ENCODE results near the gene CRKL. TPM values are rescaled to one million over a fixed set of nuclear protein-coding genes. Genes with fewer than 3 reads are reported as not detected.

CRKL gene
- total RNA-seq, 1 experiment from 2014 or later = 82.5 TPM

DNA sequence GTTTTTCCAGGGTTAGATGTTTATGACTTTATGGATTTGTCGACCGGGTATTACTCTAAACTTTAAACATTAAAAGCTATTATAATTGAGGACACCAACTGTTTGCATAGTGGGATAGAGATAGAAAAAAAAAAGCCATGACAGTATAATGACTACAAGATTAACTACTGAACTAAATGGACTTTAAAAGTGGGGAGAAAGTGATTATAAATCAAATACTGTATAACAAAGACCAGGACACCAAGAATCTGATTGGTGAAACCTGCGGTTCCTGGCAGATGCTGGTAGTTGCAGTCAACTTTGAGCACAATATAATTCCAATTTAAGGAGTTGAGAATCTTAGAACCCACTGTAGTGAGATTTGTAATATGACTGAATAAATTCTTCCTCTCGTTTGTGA, 2.5 kb downstream of the CRKL start:
- H3K27me3 ChIP-seq (replicated peaks; ENCODE audit: insufficient read depth, low read depth, low read length, poor library complexity) = no peaks in the 10 kb centered on the region
- TF ChIP-seq, protein P1, sequence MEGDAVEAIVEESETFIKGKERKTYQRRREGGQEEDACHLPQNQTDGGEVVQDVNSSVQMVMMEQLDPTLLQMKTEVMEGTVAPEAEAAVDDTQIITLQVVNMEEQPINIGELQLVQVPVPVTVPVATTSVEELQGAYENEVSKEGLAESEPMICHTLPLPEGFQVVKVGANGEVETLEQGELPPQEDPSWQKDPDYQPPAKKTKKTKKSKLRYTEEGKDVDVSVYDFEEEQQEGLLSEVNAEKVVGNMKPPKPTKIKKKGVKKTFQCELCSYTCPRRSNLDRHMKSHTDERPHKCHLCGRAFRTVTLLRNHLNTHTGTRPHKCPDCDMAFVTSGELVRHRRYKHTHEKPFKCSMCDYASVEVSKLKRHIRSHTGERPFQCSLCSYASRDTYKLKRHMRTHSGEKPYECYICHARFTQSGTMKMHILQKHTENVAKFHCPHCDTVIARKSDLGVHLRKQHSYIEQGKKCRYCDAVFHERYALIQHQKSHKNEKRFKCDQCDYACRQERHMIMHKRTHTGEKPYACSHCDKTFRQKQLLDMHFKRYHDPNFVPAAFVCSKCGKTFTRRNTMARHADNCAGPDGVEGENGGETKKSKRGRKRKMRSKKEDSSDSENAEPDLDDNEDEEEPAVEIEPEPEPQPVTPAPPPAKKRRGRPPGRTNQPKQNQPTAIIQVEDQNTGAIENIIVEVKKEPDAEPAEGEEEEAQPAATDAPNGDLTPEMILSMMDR (conservative IDR thresholded peaks at IDR 0.05; ENCODE audit: low read depth, low read length) = no peak
- TF ChIP-seq EZH2 (IDR thresholded peaks at IDR 0.05; ENCODE audit: borderline replicate concordance, low read depth, low read length, poor library complexity, severe bottlenecking) = no peak
- H3K27ac ChIP-seq (ENCODE audit: low read depth, low read length, poor library complexity, severe bottlenecking) = peak overlapping the region; percentile 18
- peaks cover 8% of the 10 kb centered on the region for H3K36me3 ChIP-seq (ENCODE audit: insufficient read depth, low read length, poor library complexity, severe bottlenecking)
- ChIA-PET CTCF (interaction anchor here (0.6 kb wide), 1 partner anchor 18 kb away, joined by 4 read pairs; no protein-coding TSS in a partner anchor), POLR2A (ENCODE audit: low non-redundant PET) (no interaction called here)
- DNase-seq (ENCODE audit: low spot score) = peak; percentile 10
- H3K4me1 ChIP-seq (ENCODE audit: insufficient read depth, low read length, poor library complexity, severe bottlenecking) = peaks cover 15% of the 10 kb centered on the region
- H3K9me3 ChIP-seq (ENCODE audit: low read depth, low read length, poor library complexity, severe bottlenecking) = no peaks in the 10 kb centered on the region
- H3K4me3 ChIP-seq (ENCODE audit: low read depth, low read length, poor library complexity, severe bottlenecking) = peak overlapping the region; percentile 95
- intact Hi-C loops (cut with micrococcal nuclease; ENCODE audit: unreplicated experiment) = loop anchor here (2.0 kb wide), 1 partner anchor 81 kb away; no protein-coding TSS in a partner anchor
- TSS peak; percentile 46 for BruUV-seq (replicated peaks)

DNA sequence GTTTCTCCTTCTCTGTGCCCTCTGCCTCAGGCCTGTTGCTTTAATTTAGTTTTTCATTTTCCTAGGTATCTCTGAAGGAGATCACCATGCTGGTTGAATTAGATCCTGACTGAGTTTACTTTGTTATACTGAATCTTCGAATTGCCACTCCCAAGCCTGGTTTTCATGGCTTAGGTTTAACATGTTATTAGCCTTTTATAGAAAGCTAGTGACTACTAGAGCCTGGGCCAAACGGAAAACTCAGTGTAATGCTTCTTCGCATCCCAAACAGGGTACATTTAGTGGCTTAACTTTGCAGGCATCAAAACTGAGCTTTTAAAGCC, 3.6 kb downstream of the CRKL start:
- Histone ChIP-seq H3K9me3 (ENCODE audit: low read depth, low read length, poor library complexity, severe bottlenecking) (no peaks in the 10 kb centered on the region), H3K27ac (ENCODE audit: low read depth, low read length, poor library complexity, severe bottlenecking) (peak overlapping the region; percentile 4), H3K4me1 (ENCODE audit: insufficient read depth, low read length, poor library complexity, severe bottlenecking) (peaks cover 15% of the 10 kb centered on the region), H3K27me3 (replicated peaks; ENCODE audit: insufficient read depth, low read depth, low read length, poor library complexity) (no peaks in the 10 kb centered on the region), H3K4me3 (ENCODE audit: low read depth, low read length, poor library complexity, severe bottlenecking) (peak overlapping the region; percentile 95), H3K36me3 (ENCODE audit: insufficient read depth, low read length, poor library complexity, severe bottlenecking) (peaks cover 8% of the 10 kb centered on the region)
- POLR2A ChIA-PET (ENCODE audit: low non-redundant PET) = no interaction called here
- CTCF ChIA-PET = no interaction called here
- no peak for DNase-seq (ENCODE audit: low spot score)
- no peak for TF ChIP-seq EZH2 (IDR thresholded peaks at IDR 0.05; ENCODE audit: borderline replicate concordance, low read depth, low read length, poor library complexity, severe bottlenecking)
- TF ChIP-seq, protein P1 (conservative IDR thresholded peaks at IDR 0.05; ENCODE audit: low read depth, low read length) = no peak
- intact Hi-C loops (cut with micrococcal nuclease; ENCODE audit: unreplicated experiment) = no loop called here
- BruUV-seq (replicated peaks) = no TSS peak

DNA sequence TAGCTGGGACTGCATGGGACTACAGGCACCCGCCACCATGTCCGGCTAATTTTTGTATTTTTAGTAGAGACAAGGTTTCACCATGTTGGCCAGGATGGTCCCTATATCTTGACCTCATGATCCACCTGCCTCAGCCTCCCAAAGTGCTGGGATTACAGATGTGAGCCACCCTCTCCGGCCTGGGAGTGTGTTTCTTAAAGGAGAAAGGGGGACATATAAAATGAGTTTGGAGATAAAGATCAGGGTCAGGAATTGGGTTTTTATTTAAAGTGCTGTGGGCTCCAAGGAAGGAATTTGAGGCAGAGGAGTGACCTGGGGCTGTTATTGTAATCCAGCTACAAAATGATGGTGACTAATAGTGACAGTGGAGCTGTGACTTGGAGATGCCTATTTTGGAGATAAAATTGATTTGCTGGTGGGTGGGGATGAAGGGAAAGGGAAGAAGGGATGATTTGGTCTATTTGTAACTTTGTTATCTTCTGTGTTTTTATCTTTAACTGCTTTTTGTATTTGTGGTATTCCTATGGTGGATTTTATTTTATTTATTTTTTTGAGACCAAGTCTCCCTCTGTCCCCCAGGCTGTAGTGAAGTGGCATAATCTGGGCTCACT, 5.0 kb downstream of the CRKL start:
- no TSS peak for BruUV-seq (replicated peaks)
- H3K27me3 ChIP-seq (replicated peaks; ENCODE audit: insufficient read depth, low read depth, low read length, poor library complexity) = no peaks in the 10 kb centered on the region
- no peak overlapping the region for H3K27ac ChIP-seq (ENCODE audit: low read depth, low read length, poor library complexity, severe bottlenecking)
- CTCF ChIA-PET = no interaction called here
- H3K9me3 ChIP-seq (ENCODE audit: low read depth, low read length, poor library complexity, severe bottlenecking) = no peaks in the 10 kb centered on the region
- H3K4me1 ChIP-seq (ENCODE audit: insufficient read depth, low read length, poor library complexity, severe bottlenecking) = peaks cover 11% of the 10 kb centered on the region
- no peak for DNase-seq (ENCODE audit: low spot score)
- TF ChIP-seq, protein P1 (conservative IDR thresholded peaks at IDR 0.05; ENCODE audit: low read depth, low read length) = no peak
- no peak for TF ChIP-seq EZH2 (IDR thresholded peaks at IDR 0.05; ENCODE audit: borderline replicate concordance, low read depth, low read length, poor library complexity, severe bottlenecking)
- no peak overlapping the region for H3K4me3 ChIP-seq (ENCODE audit: low read depth, low read length, poor library complexity, severe bottlenecking)
- intact Hi-C loops (cut with micrococcal nuclease; ENCODE audit: unreplicated experiment) = no loop called here
- H3K36me3 ChIP-seq (ENCODE audit: insufficient read depth, low read length, poor library complexity, severe bottlenecking) = peaks cover 8% of the 10 kb centered on the region
- POLR2A ChIA-PET (ENCODE audit: low non-redundant PET) = no interaction called here

All from A673 (cell line).